PFSK-1 (cell line): ENCODE data around the gene FGFBP3.

Experiments used
- FOXP2 ChIP-seq: optimal IDR thresholded peaks from 2 replicates; pipeline ENCODE3; 2011; ENCODE audit warnings: borderline replicate concordance, control low read depth, inconsistent platforms; ENCODE audit not compliant: insufficient read depth; ENCODE audit errors: extremely low read length, extremely low read depth
- POLR2AphosphoS5 ChIP-seq: IDR thresholded peaks from 2 replicates; pipeline ENCODE4 v1.6.1; 2012; ENCODE audit warnings: low read depth, mild to moderate bottlenecking, control low read depth, low read length, moderate library complexity
- REST ChIP-seq, 2 experiments: IDR thresholded peaks; 2 replicates each; pipeline versions ENCODE4 v1.6.1 to v1.8.0; 2011 to 2012; ENCODE audit warnings: low read depth in 2 of 2, low read length in 2 of 2, control low read depth in 1 of 2, inconsistent platforms in 1 of 2, mild to moderate bottlenecking in 1 of 2, moderate library complexity in 1 of 2; ENCODE audit not compliant: insufficient read depth in 1 of 2
- SIN3A ChIP-seq: IDR thresholded peaks from 2 replicates; pipeline ENCODE4 v1.6.1; 2012; ENCODE audit warnings: mild to moderate bottlenecking, low read length, moderate library complexity, borderline replicate concordance; ENCODE audit not compliant: insufficient read depth
- TAF1 ChIP-seq: IDR thresholded peaks from 2 replicates; pipeline ENCODE4 v1.6.1; 2012; ENCODE audit warnings: low read length, control low read depth, borderline replicate concordance; ENCODE audit not compliant: insufficient read depth

FGFBP3 gene

GRCh38 chr10:91932737-91933136 lies 23.5 kb upstream of the FGFBP3 start:
- TF ChIP-seq POLR2AphosphoS5: no peak
- TF ChIP-seq TAF1: no peak
- TF ChIP-seq REST (IDR thresholded peaks at IDR 0.05; ENCODE audit: insufficient read depth in 1 of 2, low read depth in 2 of 2, low read length in 2 of 2): no peak
- no peak for TF ChIP-seq FOXP2
- no peak for TF ChIP-seq SIN3A

GRCh38 chr10:91931526-91932190 lies 22.4 kb upstream of the FGFBP3 start:
- TF ChIP-seq POLR2AphosphoS5: no peak
- TF ChIP-seq TAF1: no peak
- TF ChIP-seq FOXP2: no peak
- TF ChIP-seq REST (IDR thresholded peaks at IDR 0.05; ENCODE audit: insufficient read depth in 1 of 2, low read depth in 2 of 2, low read length in 2 of 2): no peak
- TF ChIP-seq SIN3A: no peak

GRCh38 chr10:91930939-91931338 lies 21.7 kb upstream of the FGFBP3 start:
- no peak for TF ChIP-seq POLR2AphosphoS5
- TF ChIP-seq TAF1: no peak
- TF ChIP-seq FOXP2: no peak
- no peak for TF ChIP-seq SIN3A
- TF ChIP-seq REST (IDR thresholded peaks at IDR 0.05; ENCODE audit: insufficient read depth in 1 of 2, low read depth in 2 of 2, low read length in 2 of 2): no peak

GRCh38 chr10:91925022-91925320 lies 15.7 kb upstream of the FGFBP3 start:
- TF ChIP-seq POLR2AphosphoS5 (no peak), REST (IDR thresholded peaks at IDR 0.05; ENCODE audit: insufficient read depth in 1 of 2, low read depth in 2 of 2, low read length in 2 of 2) (no peak), FOXP2 (no peak), SIN3A (no peak)
